HG03442 (cell line): ENCODE data around the gene IPPK.

Source experiments
- ATAC-seq: cut with Tn5 transposase; IDR thresholded peaks from one replicate; pipeline ENCODE4 v1.9.1; 2021; ENCODE audit warnings: mild to moderate bottlenecking, moderate library complexity; ENCODE audit not compliant: unreplicated experiment

Gene IPPK

DNA sequence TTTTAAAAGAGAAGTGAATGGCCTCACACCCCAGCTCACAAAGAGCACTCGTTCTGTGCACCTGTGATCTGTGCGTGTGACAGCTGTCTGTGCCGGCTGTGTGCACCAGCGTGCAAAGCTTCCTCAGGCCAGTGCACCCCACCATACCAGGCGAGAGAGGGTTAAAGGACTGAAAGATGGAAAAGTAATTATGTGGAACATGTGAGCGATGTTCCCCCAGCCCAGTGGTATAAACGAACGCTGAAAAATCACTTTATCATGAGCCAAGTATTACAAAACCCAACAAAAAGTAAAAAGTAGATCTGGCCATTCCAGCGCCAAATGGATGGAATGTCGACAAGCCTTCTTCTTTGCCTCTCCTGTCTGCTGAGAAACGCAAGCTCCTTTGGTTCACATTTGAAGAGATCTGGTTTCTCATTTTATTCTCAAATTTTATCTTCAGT, 53.7 kb downstream of the IPPK start:
- no peak for ATAC-seq

DNA sequence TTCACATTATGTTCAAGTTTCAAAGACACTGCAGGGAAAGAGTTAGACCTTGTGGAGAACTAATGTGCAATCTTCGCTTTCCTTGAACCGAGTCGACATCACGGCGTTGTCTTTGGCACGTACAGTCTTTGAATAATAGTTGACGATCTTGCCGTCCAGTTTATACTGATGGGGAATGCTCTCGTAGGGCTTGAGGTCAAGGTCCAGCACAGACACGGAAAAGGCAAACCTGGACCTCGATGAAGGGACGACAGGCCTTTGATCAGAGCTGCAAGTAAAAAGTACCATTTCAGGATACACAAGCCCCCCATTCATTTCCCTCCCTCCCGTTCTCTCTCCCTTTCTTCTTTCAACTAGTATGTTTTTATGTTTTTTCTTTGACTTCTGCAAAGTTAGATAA, 54.1 kb downstream of the IPPK start:
- no peak for ATAC-seq

DNA sequence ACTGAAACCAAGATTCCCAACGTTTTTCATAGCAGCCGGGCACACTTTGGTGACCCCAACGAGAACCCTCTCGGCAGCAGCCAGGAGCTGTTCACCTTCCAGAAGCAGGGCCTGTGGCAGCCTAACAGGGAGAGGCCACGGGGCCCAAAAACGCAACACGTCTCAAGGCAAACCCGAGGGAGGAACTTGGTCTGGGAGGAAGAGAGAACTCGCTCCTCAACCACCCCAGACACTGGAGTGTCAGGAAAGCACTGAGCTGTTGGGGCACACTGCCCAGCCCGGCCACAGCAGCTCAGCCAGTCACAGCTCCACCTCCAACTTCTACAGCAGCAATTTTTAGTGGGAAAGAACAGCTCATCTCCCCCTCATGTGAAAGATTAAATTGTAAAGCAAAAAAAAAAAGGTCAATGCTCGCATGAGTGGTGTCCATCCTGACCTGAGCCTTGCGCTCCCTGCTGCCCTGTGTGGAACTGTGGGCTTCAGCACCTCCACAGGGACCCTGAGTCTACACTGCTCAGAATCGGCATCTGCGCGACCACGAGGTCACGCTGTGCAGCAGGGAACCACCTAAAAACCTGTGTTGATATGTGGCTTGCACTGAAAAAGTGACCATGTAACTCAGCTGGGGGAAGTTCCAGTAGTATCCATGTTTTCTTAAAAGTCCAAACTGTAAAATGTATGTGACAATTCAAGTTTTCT, 55.0 kb downstream of the IPPK start:
- ATAC-seq = no peak

GRCh38 chr9:92614123-92614510, 55.8 kb downstream of the IPPK start:
- ATAC-seq = no peak

DNA sequence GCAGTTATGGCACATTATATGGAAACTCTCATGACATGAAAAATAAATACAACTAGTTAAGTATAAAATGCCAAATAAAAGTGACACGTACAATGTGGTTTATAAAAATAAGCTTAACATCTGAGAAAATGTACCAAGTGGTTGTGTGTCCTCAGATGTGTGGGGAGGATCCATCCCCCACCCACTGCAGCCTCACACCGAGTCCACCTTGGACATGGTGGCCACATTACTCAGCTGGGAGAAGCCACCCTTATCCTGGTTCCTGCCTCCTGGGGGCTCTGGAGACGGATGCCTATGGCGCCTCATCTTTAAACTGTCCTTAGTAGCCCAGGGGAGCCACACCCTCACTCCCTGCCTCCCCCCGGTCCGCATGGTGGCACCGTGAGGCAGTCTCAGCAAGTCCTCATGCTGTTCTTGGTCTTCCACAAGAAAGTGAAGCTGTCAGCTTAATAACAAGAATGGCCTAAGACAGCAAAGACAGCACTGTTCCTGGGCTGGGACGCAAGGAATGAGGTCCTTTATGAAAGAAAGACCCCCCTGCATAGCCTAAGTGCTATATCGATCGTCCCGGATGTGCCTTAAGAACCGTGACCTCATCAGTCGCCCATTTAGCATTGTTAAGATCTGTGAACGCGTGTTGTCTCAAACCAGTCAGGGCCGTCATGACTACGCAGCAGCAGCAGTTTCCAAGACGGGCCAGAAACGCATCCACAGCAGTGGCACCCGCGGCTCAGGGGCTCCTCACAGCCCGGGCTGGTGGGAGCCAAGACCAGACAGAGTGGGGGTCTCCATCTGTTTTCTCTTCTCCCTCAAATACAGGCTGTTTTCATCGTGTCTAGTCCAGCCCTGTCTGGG, 56.4 kb downstream of the IPPK start:
- ATAC-seq = no peak

DNA sequence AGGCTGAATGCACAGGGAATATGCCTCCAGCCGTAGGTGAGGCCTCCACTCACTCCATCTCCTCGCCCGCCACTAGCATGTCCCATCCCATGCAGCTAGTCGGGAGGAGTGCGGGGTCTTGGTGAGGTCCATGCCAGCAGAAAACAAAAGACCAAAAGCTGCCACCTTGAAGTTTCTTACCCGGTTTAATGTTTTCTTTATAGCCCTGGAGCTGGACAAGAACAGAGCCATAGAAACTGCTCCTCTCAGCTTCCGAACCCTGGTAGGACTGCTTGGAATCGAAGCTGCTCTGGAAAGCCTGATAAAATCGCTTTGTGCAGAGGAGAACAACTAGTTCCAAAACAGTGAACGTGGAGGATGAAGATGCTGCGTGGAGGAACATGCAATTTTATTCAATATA, 57.1 kb downstream of the IPPK start:
- no peak for ATAC-seq

GRCh38 chr9:92612292-92612691, 57.6 kb downstream of the IPPK start:
- no peak for ATAC-seq

DNA sequence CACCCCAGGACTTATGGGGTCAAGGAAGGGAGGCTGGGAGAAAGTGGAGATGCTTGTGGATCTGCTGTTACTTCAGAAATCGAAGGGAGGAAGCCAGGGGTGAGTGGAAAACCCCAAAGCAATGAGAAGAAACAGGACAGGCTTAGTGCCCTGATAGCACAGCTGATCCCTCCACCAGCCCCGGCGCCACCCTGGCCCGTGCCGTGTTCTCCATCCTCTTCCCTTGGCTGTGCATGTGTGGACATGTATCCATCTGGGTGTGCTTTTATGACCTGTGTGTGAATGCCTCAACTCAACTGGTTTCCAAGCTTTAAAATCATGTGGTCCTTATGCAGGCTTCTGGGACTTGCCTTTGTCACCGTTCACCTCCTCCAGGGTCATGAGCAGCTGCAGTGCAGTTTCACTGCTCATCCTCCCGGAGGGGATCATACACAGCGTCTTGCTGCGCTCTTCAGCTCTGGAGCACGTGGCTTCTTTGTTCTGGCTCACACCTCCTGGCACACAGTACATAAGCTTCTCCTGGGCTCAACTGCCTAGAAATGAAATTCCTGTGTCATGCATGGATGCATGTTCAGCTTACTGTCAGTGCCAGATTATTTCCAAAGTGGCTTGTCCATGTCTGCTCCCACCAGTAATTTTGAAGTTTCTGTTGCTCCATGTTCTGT, 58.2 kb downstream of the IPPK start:
- ATAC-seq = no peak

GRCh38 chr9:92610470-92611420, 59.2 kb downstream of the IPPK start:
- ATAC-seq = no peak

DNA sequence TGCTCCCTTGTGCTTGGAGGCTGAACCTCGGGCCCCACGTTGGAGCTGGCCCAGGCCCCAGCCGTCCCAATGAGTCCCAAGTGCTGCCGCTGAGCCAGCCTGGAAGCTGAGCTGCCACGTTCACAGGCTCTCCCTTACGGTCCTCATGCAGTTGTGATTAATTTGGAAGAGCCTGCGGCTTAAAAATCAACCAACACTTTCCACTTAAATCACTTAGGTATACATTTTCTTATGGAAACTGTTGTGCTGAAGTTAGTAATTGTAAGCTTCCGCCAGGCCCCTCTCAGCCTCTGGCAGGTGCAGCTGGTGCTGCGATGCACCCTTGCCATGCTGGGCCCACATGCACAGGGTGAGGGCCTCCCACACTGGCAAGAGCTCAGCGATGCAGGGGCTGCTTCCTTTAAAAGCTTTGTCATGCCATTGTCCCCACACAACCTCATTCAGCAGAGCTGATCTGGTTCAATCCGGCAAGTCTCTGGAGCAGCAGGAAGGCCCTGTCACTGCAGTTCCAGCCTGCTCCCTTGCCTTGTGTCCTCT, 61.0 kb downstream of the IPPK start:
- no peak for ATAC-seq

DNA sequence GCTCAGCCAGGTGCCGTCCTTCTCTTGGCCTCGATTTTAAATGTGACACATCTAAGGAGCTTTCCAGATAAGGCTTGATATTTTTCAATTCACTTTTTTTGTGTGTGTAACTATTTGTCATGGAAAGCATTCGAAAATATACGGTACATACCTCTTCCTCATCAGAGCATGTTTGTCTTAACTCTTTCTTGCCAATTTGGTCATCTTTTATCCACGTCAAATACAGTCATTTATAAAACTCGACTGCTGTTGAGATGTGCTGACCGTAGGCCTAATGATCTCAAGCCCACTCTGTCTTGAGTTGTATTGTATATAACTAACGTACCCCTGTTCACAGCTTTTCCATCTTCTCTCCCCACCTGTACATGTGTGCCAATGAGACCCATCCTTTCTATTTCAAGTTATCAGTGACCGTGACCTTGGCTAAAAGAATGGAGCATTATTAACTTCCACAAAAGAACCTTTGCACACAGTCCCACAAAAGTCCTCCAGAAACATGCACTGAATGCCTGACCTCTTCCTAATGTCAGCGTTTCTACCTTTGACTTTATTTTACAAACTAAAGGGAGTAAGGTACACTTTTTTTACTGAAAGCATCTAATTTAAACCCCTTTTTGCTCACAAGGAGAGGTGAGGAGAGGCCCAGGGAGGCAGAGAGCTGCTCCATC, 61.6 kb downstream of the IPPK start:
- no peak for ATAC-seq

DNA sequence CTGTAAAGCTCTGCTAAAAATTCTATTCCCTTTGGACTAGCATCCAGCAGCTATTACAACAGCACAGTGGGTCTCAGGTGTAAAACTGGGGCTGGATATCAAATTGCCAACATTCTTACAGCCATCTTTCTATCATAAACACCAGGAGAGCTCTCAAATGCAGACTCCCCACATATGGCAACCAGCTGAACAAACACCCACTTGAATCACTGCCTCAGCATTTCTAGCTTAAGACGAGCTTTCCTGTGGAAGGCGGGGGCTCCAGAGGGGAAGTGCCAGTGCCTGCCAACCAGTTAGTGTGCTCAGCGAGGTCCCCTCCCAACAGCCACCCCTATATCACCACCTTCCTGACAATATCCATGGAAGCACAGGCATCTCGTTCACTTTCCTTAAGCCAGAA, 62.2 kb downstream of the IPPK start:
- no peak for ATAC-seq

DNA sequence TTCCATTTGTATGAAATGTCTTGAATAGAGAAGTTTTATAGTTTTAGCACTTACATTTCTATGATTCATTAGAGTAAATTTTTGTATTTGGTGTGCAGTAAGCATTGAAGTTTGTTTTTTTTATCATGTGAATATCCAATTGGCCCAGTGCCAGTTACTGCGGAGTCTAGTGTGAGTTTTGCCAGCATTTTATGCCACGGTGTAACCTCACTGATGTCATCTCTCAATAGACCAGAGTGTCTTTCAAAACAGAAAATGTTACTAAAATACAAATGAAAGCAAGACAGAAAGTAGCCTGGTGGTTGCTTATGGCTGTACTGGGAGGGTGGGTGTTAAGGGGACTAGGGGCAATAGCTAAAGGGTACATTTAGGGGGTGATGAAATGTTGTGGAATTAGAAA, 62.8 kb downstream of the IPPK start:
- ATAC-seq = no peak

DNA sequence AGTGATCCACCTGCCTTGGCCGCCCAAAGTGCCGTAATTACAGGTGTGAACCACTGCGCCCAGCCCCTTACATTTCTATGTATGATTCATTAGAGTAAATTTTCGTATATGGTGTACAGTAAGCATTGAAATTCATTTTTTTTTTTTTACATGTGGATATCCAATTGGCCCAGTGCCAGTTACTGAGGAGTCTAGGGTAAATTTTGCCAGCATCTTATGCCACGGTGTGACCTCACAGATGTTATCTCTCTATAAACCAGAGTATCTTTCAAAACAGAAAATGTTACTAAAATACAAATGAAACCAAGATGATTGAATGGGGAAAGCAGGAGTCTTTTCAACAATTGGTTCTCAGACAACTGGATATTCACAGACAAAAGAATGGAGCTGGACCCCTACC, 64.7 kb downstream of the IPPK start:
- no peak for ATAC-seq

- ATAC-seq = no peak
Observed at GRCh38 chr9:92603990-92604389, 65.9 kb downstream of the IPPK start.

DNA sequence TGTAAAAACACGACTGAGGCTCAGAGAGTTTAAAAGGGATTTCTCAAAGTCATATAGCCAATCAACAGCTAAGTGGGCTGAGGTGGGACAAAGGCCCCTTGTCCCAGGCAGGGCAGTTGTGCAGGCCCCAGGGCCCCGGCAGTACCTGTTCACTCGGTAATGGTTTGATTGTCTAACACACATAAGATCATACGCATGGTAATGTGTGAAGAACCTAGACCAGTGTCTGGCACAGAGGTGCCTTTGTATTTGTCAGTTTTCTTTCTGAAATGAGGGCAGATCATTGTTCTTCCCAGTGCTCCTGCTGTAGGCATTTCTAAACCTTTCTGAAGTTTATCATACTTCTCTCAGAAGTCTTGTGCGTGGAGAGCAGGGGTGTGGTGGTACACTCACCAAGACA, 66.8 kb downstream of the IPPK start:
- no peak for ATAC-seq

- no peak for ATAC-seq
Observed at GRCh38 chr9:92602413-92602812, 67.5 kb downstream of the IPPK start.

- ATAC-seq = no peak
Observed at GRCh38 chr9:92601451-92601850, 68.5 kb downstream of the IPPK start.

GRCh38 chr9:92600462-92601261, 69.3 kb downstream of the IPPK start:
- ATAC-seq = no peak
